NK-92 (cell line): Measurements from ENCODE around the gene UBB.

Source experiments
- DNase-seq: peaks from one replicate; lab custom pipeline; 2025; ENCODE audit not compliant: unreplicated experiment; lab: John Stamatoyannopoulos, UW

UBB gene

GRCh38 chr17:16380640-16381495, at the start of gene UBB:
TSS of gene UBB (plus strand) at chr17:16381091. CDS start at chr17:16381908, 817 bp downstream.
- DNase-seq, result peak; percentile 72

- DNase-seq, result no peak
These were observed 42.5 kb upstream of the UBB start for GRCh38 chr17:16338391-16338790.

- no peak for DNase-seq
These were observed 41.5 kb upstream of the UBB start for GRCh38 chr17:16339402-16339801.

- DNase-seq, result no peak
These were observed 40.9 kb upstream of the UBB start for GRCh38 chr17:16339959-16340358.

GRCh38 chr17:16342979-16343378, 37.9 kb upstream of the UBB start:
- DNase-seq, result no peak

GRCh38 chr17:16343569-16343968, 37.3 kb upstream of the UBB start:
- DNase-seq, result no peak

- no peak for DNase-seq
These were observed 35.3 kb upstream of the UBB start for GRCh38 chr17:16345565-16345964.

- no peak for DNase-seq
These were observed 34.1 kb upstream of the UBB start for GRCh38 chr17:16346721-16347271.

GRCh38 chr17:16348586-16348985, 32.3 kb upstream of the UBB start:
- DNase-seq, result no peak

- no peak for DNase-seq
These were observed 31.5 kb upstream of the UBB start for GRCh38 chr17:16349431-16349830.

GRCh38 chr17:16351831-16352230, 29.1 kb upstream of the UBB start:
- no peak for DNase-seq

- no peak for DNase-seq
These were observed 28.6 kb upstream of the UBB start for GRCh38 chr17:16352303-16352666.

GRCh38 chr17:16352667-16353316, 28.1 kb upstream of the UBB start:
- DNase-seq, result no peak

- DNase-seq, result no peak
These were observed 27.3 kb upstream of the UBB start, which contains the start of gene CENPV for GRCh38 chr17:16353317-16354174. TSS of gene CENPV (minus strand) at chr17:16353469. CDS start at chr17:16353436, 33 bp downstream.

- no peak for DNase-seq
These were observed 26.3 kb upstream of the UBB start for GRCh38 chr17:16354585-16354984.

- no peak for DNase-seq
These were observed 22.5 kb upstream of the UBB start for GRCh38 chr17:16358394-16358793.

- DNase-seq, result no peak
These were observed 19.0 kb upstream of the UBB start for GRCh38 chr17:16361874-16362273.

- no peak for DNase-seq
These were observed 16.9 kb upstream of the UBB start for GRCh38 chr17:16363749-16364536.

- DNase-seq, result no peak
These were observed 16.3 kb upstream of the UBB start for GRCh38 chr17:16364625-16365024.

GRCh38 chr17:16371742-16372141, 9.1 kb upstream of the UBB start:
- DNase-seq, result no peak
